ENCODE measurements around the gene POU4F1. TPM values are rescaled to one million over a fixed set of nuclear protein-coding genes. Genes with fewer than 3 reads are reported as not detected.

POU4F1 gene
- polyA plus RNA-seq, 3 donors: not detected

GRCh38 chr13:78569029-78569428 is 34.3 kb downstream of the POU4F1 start:
- Mint-ChIP-seq H3K27ac (no peak overlapping the region), H3K9me3 (peaks cover 0 to 3% (median 0%) of the 10 kb centered on the region in 7 donors), H3K36me3 (no peaks in the 10 kb centered on the region), H3K4me3 (no peak overlapping the region), H3K27me3 (ENCODE audit: low read depth in 3 of 3) (peaks cover 0 to 2% (median 0%) of the 10 kb centered on the region in 3 donors), H3K4me1 (no peaks in the 10 kb centered on the region)
- H2AFZ ChIP-seq (ENCODE audit: insufficient read depth, low read depth, low read length, poor library complexity, severe bottlenecking): no peak overlapping the region
- H3K79me2 ChIP-seq (ENCODE audit: insufficient read depth, low read length): no peaks in the 10 kb centered on the region
- intact Hi-C loops (cut with micrococcal nuclease): no loop called here
- H3K9ac ChIP-seq (ENCODE audit: insufficient read depth, low read length, poor library complexity, severe bottlenecking): no peak overlapping the region
- H3K9me3 ChIP-seq (replicated peaks in 1 of 2; ENCODE audit: control insufficient read depth in 1 of 2, insufficient read depth in 1 of 2, low read length in 2 of 2): no peaks in the 10 kb centered on the region
- no peak overlapping the region for H3K4me2 ChIP-seq (replicated peaks; ENCODE audit: extremely low read depth, low read length, poor library complexity, severe bottlenecking)
- H3K36me3 ChIP-seq (replicated peaks in 1 of 2; ENCODE audit: control insufficient read depth in 1 of 2, insufficient read depth in 2 of 2, low read length in 2 of 2): no peaks in the 10 kb centered on the region
- no peak overlapping the region for H3K27ac ChIP-seq (ENCODE audit: low read depth in 1 of 2, low read length in 2 of 2)
- H4K20me1 ChIP-seq (ENCODE audit: insufficient read depth, low read length): no peaks in the 10 kb centered on the region
- no peak for TF ChIP-seq CTCF (IDR thresholded peaks at IDR 0.05)
- no peaks in the 10 kb centered on the region for H3K4me1 ChIP-seq (ENCODE audit: control insufficient read depth in 1 of 2, insufficient read depth in 2 of 2, low read length in 2 of 2)
- no peaks in the 10 kb centered on the region for H3K27me3 ChIP-seq (ENCODE audit: control insufficient read depth in 2 of 2, insufficient read depth in 2 of 2, low read length in 2 of 2)
- WGBS (ENCODE audit: insufficient coverage): no CpG with 5 or more reads among the region's 1 CpG
- no peak overlapping the region for H3K4me3 ChIP-seq (replicated peaks in 1 of 3; ENCODE audit: low read depth in 2 of 3, low read length in 3 of 3)
- DNase-seq: no peak

DNA sequence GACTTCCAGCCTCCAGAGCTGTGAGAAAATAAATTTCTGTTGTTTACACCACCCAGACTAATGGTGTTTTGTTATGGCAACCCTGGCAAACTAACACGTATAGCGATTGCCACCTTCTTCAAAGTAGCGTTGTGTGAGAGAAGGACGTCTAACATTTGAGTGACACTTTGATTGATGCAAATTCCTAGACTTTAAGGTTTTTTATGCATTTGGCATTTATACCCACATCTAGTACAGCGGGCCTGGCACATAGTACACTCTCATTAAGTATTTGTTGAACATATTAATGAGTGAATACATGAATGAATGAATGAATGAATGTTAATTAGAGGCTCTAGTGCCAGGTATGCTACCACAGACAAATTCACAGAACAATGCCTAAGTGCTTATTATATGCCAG is 36.7 kb downstream of the POU4F1 start:
- intact Hi-C loops (cut with micrococcal nuclease): no loop called here
- no peak for TF ChIP-seq CTCF (IDR thresholded peaks at IDR 0.05)
- H3K4me3 ChIP-seq (replicated peaks in 1 of 3; ENCODE audit: low read depth in 2 of 3, low read length in 3 of 3): no peak overlapping the region
- H3K9me3 ChIP-seq (replicated peaks in 1 of 2; ENCODE audit: control insufficient read depth in 1 of 2, insufficient read depth in 1 of 2, low read length in 2 of 2): no peaks in the 10 kb centered on the region
- Mint-ChIP-seq H3K4me1 (peaks cover 3% of the 10 kb centered on the region), H3K4me3 (no peak overlapping the region), H3K27me3 (ENCODE audit: low read depth in 3 of 3) (peaks cover 0 to 2% (median 0%) of the 10 kb centered on the region in 3 donors), H3K27ac (no peak overlapping the region), H3K9me3 (peaks cover 0 to 3% (median 0%) of the 10 kb centered on the region in 7 donors), H3K36me3 (no peaks in the 10 kb centered on the region)
- no peaks in the 10 kb centered on the region for H3K4me1 ChIP-seq (ENCODE audit: control insufficient read depth in 1 of 2, insufficient read depth in 2 of 2, low read length in 2 of 2)
- H3K4me2 ChIP-seq (replicated peaks; ENCODE audit: extremely low read depth, low read length, poor library complexity, severe bottlenecking): no peak overlapping the region
- H3K79me2 ChIP-seq (ENCODE audit: insufficient read depth, low read length): no peaks in the 10 kb centered on the region
- H3K27ac ChIP-seq (ENCODE audit: low read depth in 1 of 2, low read length in 2 of 2): no peak overlapping the region
- no peaks in the 10 kb centered on the region for H3K27me3 ChIP-seq (ENCODE audit: control insufficient read depth in 2 of 2, insufficient read depth in 2 of 2, low read length in 2 of 2)
- WGBS (ENCODE audit: insufficient coverage): no CpG with 5 or more reads among the region's 5 CpGs
- DNase-seq: no peak
- no peaks in the 10 kb centered on the region for H4K20me1 ChIP-seq (ENCODE audit: insufficient read depth, low read length)
- H2AFZ ChIP-seq (ENCODE audit: insufficient read depth, low read depth, low read length, poor library complexity, severe bottlenecking): no peak overlapping the region
- H3K9ac ChIP-seq (ENCODE audit: insufficient read depth, low read length, poor library complexity, severe bottlenecking): no peak overlapping the region
- no peaks in the 10 kb centered on the region for H3K36me3 ChIP-seq (replicated peaks in 1 of 2; ENCODE audit: control insufficient read depth in 1 of 2, insufficient read depth in 2 of 2, low read length in 2 of 2)

Measured in CD14-positive monocyte (primary cell).